Glutamatergic neuron (in vitro differentiated cells): Measurements from ENCODE around the gene AHDC1. TPM values are rescaled to one million over a fixed set of nuclear protein-coding genes. Genes with fewer than 3 reads are reported as not detected.
A peak's percentile ranks its signal among the peaks of the same experiment; 100 is the strongest.

ENCODE experiments used
- DNase-seq: peaks from one replicate; pipeline ENCODE4 v3.0.0; 2022
- H3K27ac Mint-ChIP-seq: one replicate; pipeline ENCODE4 v1.8.0; 2020; ENCODE audit warnings: mild to moderate bottlenecking, mixed read lengths, inconsistent platforms; ENCODE audit not compliant: unreplicated experiment
- H3K27me3 Mint-ChIP-seq: one replicate; pipeline ENCODE4 v1.8.0; 2020; ENCODE audit warnings: mild to moderate bottlenecking, moderate library complexity, mixed read lengths, inconsistent platforms; ENCODE audit not compliant: unreplicated experiment
- H3K36me3 Mint-ChIP-seq: one replicate; pipeline ENCODE4 v1.8.0; 2020; ENCODE audit warnings: mild to moderate bottlenecking, mixed read lengths, inconsistent platforms; ENCODE audit not compliant: unreplicated experiment
- H3K4me1 Mint-ChIP-seq: one replicate; pipeline ENCODE4 v1.8.0; 2020; ENCODE audit warnings: mild to moderate bottlenecking, low read depth, mixed read lengths, inconsistent platforms; ENCODE audit not compliant: unreplicated experiment
- H3K4me3 Mint-ChIP-seq: one replicate; pipeline ENCODE4 v1.8.0; 2020; ENCODE audit warnings: mild to moderate bottlenecking, mixed read lengths, inconsistent platforms; ENCODE audit not compliant: unreplicated experiment
- H3K9me3 Mint-ChIP-seq: one replicate; pipeline ENCODE4 v1.8.0; 2020; ENCODE audit warnings: mild to moderate bottlenecking, moderate library complexity, mixed read lengths, inconsistent platforms; ENCODE audit not compliant: unreplicated experiment
- CTCF ChIP-seq: fragments of 200-600 bp; sonication (generic); IDR thresholded peaks from one replicate; pipeline ENCODE4 v1.5.0; 2021; ENCODE audit not compliant: partially characterized antibody, unreplicated experiment
- total RNA-seq: library from RNA; stranded (reverse); fragmentation: NEBNext Ultra II Directional; extraction: Animal tissue kit (Norgen Biotek cat#: 25700); gene quantifications from one replicate; pipeline ENCODE4 v1.2.1, GENCODE V29; 2021; ENCODE audit not compliant: unreplicated experiment

Gene AHDC1
- total RNA-seq, 1 donor from 2014 or later = 131 TPM

DNA sequence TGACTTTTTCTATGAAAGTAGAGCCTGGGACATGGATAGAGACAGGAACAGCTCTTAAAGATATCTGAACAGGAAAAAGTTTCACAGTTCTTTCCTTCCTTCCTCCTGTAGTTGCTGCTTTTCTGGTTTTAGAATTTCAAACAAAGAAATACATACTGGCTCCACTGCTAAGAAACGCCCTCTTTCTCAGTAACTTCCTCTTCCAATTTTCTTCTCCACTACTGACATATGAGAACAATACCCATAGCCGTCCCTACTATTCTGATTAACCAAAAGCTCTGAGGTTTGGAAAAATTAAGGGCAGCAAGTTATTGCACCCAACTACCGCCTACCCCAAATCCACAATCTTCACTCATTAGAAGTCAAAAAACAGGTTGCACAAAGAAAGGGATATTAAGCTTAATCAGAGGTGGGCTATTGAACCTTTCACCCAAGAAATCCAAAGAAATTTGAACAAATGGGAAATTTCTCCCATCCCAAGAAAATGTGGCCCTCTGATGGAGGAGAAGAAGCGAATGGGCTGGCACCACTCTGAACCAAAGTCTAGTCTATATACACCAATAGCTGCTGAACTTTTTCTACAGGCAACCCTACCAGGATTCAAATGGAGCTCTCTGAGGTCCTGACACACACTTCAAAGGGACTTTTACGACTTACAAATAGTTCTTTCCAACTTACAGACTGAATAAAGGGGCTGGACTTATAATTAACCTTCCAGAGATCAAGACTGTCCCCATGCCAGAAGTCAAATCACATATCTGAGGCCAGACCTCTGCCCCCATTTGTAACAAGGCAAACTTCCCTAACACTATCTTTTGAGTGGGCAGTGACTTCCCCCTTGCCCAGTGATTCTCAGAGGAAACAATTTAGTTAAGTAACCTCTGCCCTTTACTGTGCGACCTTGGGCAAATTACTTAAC lies 115.7 kb downstream of the AHDC1 start:
- no peak for DNase-seq
- peaks cover 10% of the 10 kb centered on the region for H3K4me1 Mint-ChIP-seq
- peak overlapping the region; percentile 95 for H3K4me3 Mint-ChIP-seq
- H3K9me3 Mint-ChIP-seq = peaks cover 2% of the 10 kb centered on the region
- no peak for TF ChIP-seq CTCF
- peak overlapping the region; percentile 63 for H3K27ac Mint-ChIP-seq
- no peaks in the 10 kb centered on the region for H3K36me3 Mint-ChIP-seq
- H3K27me3 Mint-ChIP-seq = peaks cover 3% of the 10 kb centered on the region

DNA sequence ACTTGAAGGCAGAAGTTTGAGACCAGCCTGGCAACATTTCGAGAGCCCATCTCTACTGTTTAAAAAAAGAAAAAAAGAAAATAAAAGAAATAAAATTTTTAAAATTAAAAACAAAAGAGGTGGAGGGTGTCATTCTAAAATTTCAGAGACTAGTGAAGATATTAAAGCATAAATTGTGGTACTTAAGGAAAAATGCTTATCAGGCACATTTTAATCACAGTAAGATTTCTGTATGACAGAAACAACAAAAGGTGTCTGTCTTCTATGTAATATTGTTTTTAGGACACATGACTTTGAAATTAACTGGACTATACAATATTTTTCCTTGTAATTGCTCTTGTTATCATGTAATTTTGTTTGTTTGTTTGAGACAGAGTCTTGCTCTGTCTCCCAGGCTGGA lies 118.6 kb downstream of the AHDC1 start:
- Mint-ChIP-seq H3K27me3 (peaks cover 3% of the 10 kb centered on the region), H3K9me3 (peaks cover 2% of the 10 kb centered on the region)

More for the DNA sequence above, 118.6 kb downstream of the AHDC1 start:
- Mint-ChIP-seq H3K27ac (no peak overlapping the region), H3K4me3 (no peak overlapping the region), H3K4me1 (peaks cover 12% of the 10 kb centered on the region), H3K36me3 (no peaks in the 10 kb centered on the region)
- TF ChIP-seq CTCF = no peak
- DNase-seq = no peak

Other genes with a start within 250 kb of the AHDC1 start
- gene MAP3K6, start 237.2 kb downstream of the AHDC1 start, total RNA-seq = 10.0 TPM
- not detected for gene FCN3, start 229.3 kb downstream of the AHDC1 start, total RNA-seq
- not detected for gene CD164L2, start 220.8 kb downstream of the AHDC1 start, total RNA-seq
- 1.5 TPM for gene GPR3, start 211.5 kb downstream of the AHDC1 start, total RNA-seq
- gene WASF2, start 114.0 kb downstream of the AHDC1 start, total RNA-seq = 47.0 TPM
- not detected for gene FGR, start 31.0 kb upstream of the AHDC1 start, total RNA-seq
- 1.4 TPM for gene IFI6, start 68.0 kb upstream of the AHDC1 start, total RNA-seq
- gene FAM76A, start 121.8 kb upstream of the AHDC1 start, total RNA-seq = 9.1 TPM
- gene STX12, start 169.1 kb upstream of the AHDC1 start, total RNA-seq = 47.7 TPM
- gene PPP1R8, start 226.6 kb upstream of the AHDC1 start, total RNA-seq = 60.2 TPM